HEK293 (cell line): Measurements from ENCODE around the gene NXN.

Source experiments
- CTCF ChIA-PET: fragments of 350-600 bp; formaldehyde crosslinking; extraction: SDS; loops from one replicate; lab custom pipeline; 2021; ENCODE audit warnings: antibody characterized with exemption; lab: Yijun Ruan, JAX
- POLR2A ChIA-PET: fragments of 300-600 bp; formaldehyde crosslinking; extraction: SDS; loops from one replicate; lab custom pipeline; 2020; ENCODE audit warnings: antibody characterized with exemption, inconsistent platforms; lab: Yijun Ruan, JAX
- H3K27ac ChIP-seq: fragments of 200-500 bp; sonication (Bioruptor generic); 2 replicates; pipeline ENCODE4 v1.5.1; 2014; ENCODE audit warnings: low read depth, low read length, control low read depth, inconsistent platforms; ENCODE audit errors: extremely low read depth
- H3K36me3 ChIP-seq, 2 experiments: fragments of 200-500 bp in 1 of 2; sonication (Bioruptor generic) in 1 of 2; 1 replicate in 1 of 2; 2 replicates in 1 of 2; pipeline ENCODE4 v1.5.1; 2014 to 2017; ENCODE audit warnings: inconsistent platforms in 2 of 2, low read length in 2 of 2; ENCODE audit not compliant: control insufficient read depth in 2 of 2, insufficient read depth in 1 of 2
- H3K4me1 ChIP-seq: fragments of 200-500 bp; sonication (Bioruptor generic); 2 replicates; pipeline ENCODE4 v1.5.1; 2014; ENCODE audit warnings: mild to moderate bottlenecking, low read length, inconsistent platforms; ENCODE audit not compliant: control insufficient read depth, insufficient read depth
- H3K4me3 ChIP-seq: 2 replicates; pipeline ENCODE4 v1.5.1; 2011; ENCODE audit warnings: low read depth, mild to moderate bottlenecking, control low read depth, low read length, moderate library complexity
- H3K9me3 ChIP-seq: fragments of 200-500 bp; sonication (Bioruptor generic); 2 replicates; pipeline ENCODE4 v1.5.1; 2014; ENCODE audit warnings: low read depth, low read length, inconsistent platforms; ENCODE audit not compliant: control insufficient read depth, insufficient read depth
- GLIS1 ChIP-seq: fragments of 450-650 bp; formaldehyde crosslinking; IDR thresholded peaks from 2 replicates; pipeline ENCODE4 v1.5.1; 2016; ENCODE audit warnings: missing biosample characterization, missing genetic modification characterization
- GLIS2 ChIP-seq: fragments of 450-650 bp; formaldehyde crosslinking; IDR thresholded peaks from 2 replicates; pipeline ENCODE4 v1.5.1; 2016; ENCODE audit warnings: missing biosample characterization, missing genetic modification characterization
- SCRT1 ChIP-seq: fragments of 450-650 bp; formaldehyde crosslinking; IDR thresholded peaks from 2 replicates; pipeline ENCODE4 v1.5.1; 2016; ENCODE audit warnings: missing biosample characterization, missing genetic modification characterization, borderline replicate concordance
- TCF7L2 ChIP-seq: IDR thresholded peaks from 2 replicates; pipeline ENCODE4 v1.6.1; 2011; ENCODE audit warnings: low read depth, mild to moderate bottlenecking, inconsistent platforms, low read length, moderate library complexity, borderline replicate concordance
- WT1 ChIP-seq: fragments of 450-650 bp; formaldehyde crosslinking; IDR thresholded peaks from 2 replicates; pipeline ENCODE4 v1.5.1; 2016; ENCODE audit warnings: missing biosample characterization, missing genetic modification characterization
- ZBTB8A ChIP-seq: fragments of 450-650 bp; formaldehyde crosslinking; IDR thresholded peaks from 2 replicates; pipeline ENCODE4 v1.5.1; 2016; ENCODE audit warnings: missing biosample characterization, missing genetic modification characterization
- ZIC2 ChIP-seq: fragments of 450-650 bp; formaldehyde crosslinking; IDR thresholded peaks from 2 replicates; pipeline ENCODE4 v1.5.1; 2016; ENCODE audit warnings: missing biosample characterization, missing genetic modification characterization
- ZNF221 ChIP-seq: fragments of 450-650 bp; formaldehyde crosslinking; IDR thresholded peaks from 2 replicates; pipeline ENCODE4 v1.5.1; 2017; ENCODE audit warnings: missing biosample characterization, missing genetic modification characterization, borderline replicate concordance
- ZNF366 ChIP-seq: fragments of 450-650 bp; formaldehyde crosslinking; conservative IDR thresholded peaks from 2 replicates; pipeline ENCODE4 v1.5.1; 2016; ENCODE audit warnings: missing biosample characterization, missing genetic modification characterization
- ZNF555 ChIP-seq: fragments of 450-650 bp; formaldehyde crosslinking; conservative IDR thresholded peaks from 2 replicates; pipeline ENCODE4 v1.5.1; 2017; ENCODE audit warnings: missing biosample characterization, mild to moderate bottlenecking, missing genetic modification characterization, inconsistent platforms
- TF ChIP-seq, protein P1 (sequence below): fragments of 450-650 bp; formaldehyde crosslinking; IDR thresholded peaks from 2 replicates; pipeline ENCODE4 v1.5.1; 2017; ENCODE audit warnings: missing biosample characterization, missing genetic modification characterization
- TF ChIP-seq, protein P2 (sequence below): fragments of 450-650 bp; formaldehyde crosslinking; IDR thresholded peaks from 2 replicates; pipeline ENCODE4 v1.5.1; 2016; ENCODE audit warnings: missing biosample characterization, missing genetic modification characterization
- TF ChIP-seq, protein P3 (sequence below): fragments of 450-650 bp; formaldehyde crosslinking; IDR thresholded peaks from 2 replicates; pipeline ENCODE4 v1.5.1; 2016; ENCODE audit warnings: missing biosample characterization, missing genetic modification characterization
- TF ChIP-seq, protein P4 (sequence below): fragments of 450-650 bp; formaldehyde crosslinking; IDR thresholded peaks from 2 replicates; pipeline ENCODE4 v1.5.1; 2016; ENCODE audit warnings: missing biosample characterization, missing genetic modification characterization

NXN gene

DNA sequence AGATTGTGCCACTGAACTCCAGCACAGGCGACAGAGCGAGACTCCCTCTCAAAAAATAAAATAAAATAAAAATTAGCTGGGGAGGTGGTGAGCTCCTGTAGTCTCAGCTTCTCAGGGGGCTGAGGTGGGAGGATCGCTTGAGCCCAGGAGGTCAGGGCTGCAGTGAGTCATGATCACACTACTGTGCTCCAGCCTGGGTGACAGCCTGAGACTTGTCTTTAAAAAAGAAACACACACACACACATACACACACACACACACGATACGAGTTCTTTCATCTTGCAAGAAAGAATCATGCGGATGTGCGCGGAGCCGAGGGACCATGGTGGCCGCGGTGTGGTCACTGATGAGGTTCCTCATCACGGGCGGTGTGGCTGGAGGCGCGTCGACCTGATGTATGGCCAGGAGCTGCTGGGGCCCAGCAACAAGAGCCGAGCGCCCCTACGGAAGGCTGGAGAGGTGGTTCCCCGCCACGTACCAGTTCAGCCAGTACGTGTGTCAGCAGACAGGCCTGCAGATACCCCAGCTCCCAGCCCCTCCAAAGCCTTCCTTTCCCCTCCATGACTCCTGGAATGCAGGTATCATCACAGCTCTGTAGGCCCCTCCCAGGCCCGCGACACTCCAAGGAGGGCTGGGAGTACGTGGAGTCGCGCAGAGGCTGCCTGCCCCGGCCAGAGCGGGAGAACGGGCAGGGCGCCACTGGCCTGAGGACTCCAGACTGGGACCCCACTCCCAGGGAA lies 20.7 kb downstream of the NXN start:
- Histone ChIP-seq H3K4me3 (no peak overlapping the region), H3K36me3 (no peaks in the 10 kb centered on the region), H3K27ac (no peak overlapping the region), H3K9me3 (no peaks in the 10 kb centered on the region), H3K4me1 (peaks cover 12% of the 10 kb centered on the region)
- ChIA-PET POLR2A (interaction anchor here (0.7 to 0.8 kb wide), 2 partner anchors 20 to 25 kb away, joined by 3 to 4 read pairs; no protein-coding TSS in a partner anchor), CTCF (interaction anchor here (0.7 to 1.4 kb wide), 3 partner anchors 22 to 80 kb away, joined by 3 to 5 read pairs (median 5); partner anchors contain the start of gene TIMM22)
- TF ChIP-seq ZNF221 (tag by site-specific recombination), result no peak
- TF ChIP-seq ZIC2 (tag by site-specific recombination), result peak; percentile 49
- no peak for TF ChIP-seq ZNF555 (tag by site-specific recombination)
- TF ChIP-seq, protein P1, sequence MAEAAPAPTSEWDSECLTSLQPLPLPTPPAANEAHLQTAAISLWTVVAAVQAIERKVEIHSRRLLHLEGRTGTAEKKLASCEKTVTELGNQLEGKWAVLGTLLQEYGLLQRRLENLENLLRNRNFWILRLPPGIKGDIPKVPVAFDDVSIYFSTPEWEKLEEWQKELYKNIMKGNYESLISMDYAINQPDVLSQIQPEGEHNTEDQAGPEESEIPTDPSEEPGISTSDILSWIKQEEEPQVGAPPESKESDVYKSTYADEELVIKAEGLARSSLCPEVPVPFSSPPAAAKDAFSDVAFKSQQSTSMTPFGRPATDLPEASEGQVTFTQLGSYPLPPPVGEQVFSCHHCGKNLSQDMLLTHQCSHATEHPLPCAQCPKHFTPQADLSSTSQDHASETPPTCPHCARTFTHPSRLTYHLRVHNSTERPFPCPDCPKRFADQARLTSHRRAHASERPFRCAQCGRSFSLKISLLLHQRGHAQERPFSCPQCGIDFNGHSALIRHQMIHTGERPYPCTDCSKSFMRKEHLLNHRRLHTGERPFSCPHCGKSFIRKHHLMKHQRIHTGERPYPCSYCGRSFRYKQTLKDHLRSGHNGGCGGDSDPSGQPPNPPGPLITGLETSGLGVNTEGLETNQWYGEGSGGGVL (tag by site-specific recombination), result no peak
- TF ChIP-seq ZBTB8A (tag by site-specific recombination), result no peak
- peak; percentile 48; the same call in 1 of the 2 replicates for TF ChIP-seq GLIS2 (tag by site-specific recombination)
- TF ChIP-seq WT1, result peak; percentile 41; the same call in 1 of the 2 replicates
- TF ChIP-seq GLIS1, result peak; percentile 89
- TF ChIP-seq SCRT1 (tag by site-specific recombination), result no peak
- no peak for TF ChIP-seq ZNF366 (tag by site-specific recombination)
- TF ChIP-seq, protein P2, sequence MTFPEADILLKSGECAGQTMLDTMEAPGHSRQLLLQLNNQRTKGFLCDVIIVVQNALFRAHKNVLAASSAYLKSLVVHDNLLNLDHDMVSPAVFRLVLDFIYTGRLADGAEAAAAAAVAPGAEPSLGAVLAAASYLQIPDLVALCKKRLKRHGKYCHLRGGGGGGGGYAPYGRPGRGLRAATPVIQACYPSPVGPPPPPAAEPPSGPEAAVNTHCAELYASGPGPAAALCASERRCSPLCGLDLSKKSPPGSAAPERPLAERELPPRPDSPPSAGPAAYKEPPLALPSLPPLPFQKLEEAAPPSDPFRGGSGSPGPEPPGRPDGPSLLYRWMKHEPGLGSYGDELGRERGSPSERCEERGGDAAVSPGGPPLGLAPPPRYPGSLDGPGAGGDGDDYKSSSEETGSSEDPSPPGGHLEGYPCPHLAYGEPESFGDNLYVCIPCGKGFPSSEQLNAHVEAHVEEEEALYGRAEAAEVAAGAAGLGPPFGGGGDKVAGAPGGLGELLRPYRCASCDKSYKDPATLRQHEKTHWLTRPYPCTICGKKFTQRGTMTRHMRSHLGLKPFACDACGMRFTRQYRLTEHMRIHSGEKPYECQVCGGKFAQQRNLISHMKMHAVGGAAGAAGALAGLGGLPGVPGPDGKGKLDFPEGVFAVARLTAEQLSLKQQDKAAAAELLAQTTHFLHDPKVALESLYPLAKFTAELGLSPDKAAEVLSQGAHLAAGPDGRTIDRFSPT (tag by site-specific recombination), result no peak

DNA sequence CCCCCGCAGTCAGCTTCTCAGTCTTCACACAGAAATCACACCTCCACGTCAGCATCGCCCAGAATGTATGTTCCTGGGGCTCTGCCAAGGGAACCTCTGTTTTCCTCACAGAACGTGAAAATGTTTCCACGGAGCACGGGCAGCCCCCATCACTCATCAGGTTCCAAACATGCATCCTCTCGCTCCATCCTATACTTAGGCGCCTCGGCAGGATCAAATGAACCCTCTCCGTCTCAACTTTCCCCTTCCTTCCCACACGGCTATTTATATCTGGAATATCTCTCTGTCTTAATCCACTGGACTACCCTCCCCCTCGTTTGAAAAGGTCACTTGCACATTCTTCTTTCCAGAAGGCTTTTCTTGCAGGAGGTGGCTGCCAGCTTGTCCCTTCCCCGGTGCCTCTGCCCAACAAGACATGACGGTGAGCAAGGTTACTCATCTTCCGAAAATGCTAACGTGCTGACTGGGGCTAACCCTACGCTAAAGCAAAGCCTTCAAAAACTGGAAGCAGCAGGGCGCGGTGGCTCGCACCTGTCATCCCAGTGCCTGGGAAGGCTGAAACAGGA lies 21.6 kb downstream of the NXN start:
- ChIA-PET CTCF (interaction anchor here (0.6 to 1.4 kb wide), 5 partner anchors 23 to 84 kb away, joined by 3 to 5 read pairs (median 4); partner anchors contain the start of gene TIMM22), POLR2A (interaction anchor here (0.7 to 2.1 kb wide), 5 partner anchors 7 to 30 kb away, joined by 4 to 11 read pairs (median 8); partner anchors contain the start of gene NXN)
- H3K27ac ChIP-seq, result no peak overlapping the region
- TF ChIP-seq, protein P3, sequence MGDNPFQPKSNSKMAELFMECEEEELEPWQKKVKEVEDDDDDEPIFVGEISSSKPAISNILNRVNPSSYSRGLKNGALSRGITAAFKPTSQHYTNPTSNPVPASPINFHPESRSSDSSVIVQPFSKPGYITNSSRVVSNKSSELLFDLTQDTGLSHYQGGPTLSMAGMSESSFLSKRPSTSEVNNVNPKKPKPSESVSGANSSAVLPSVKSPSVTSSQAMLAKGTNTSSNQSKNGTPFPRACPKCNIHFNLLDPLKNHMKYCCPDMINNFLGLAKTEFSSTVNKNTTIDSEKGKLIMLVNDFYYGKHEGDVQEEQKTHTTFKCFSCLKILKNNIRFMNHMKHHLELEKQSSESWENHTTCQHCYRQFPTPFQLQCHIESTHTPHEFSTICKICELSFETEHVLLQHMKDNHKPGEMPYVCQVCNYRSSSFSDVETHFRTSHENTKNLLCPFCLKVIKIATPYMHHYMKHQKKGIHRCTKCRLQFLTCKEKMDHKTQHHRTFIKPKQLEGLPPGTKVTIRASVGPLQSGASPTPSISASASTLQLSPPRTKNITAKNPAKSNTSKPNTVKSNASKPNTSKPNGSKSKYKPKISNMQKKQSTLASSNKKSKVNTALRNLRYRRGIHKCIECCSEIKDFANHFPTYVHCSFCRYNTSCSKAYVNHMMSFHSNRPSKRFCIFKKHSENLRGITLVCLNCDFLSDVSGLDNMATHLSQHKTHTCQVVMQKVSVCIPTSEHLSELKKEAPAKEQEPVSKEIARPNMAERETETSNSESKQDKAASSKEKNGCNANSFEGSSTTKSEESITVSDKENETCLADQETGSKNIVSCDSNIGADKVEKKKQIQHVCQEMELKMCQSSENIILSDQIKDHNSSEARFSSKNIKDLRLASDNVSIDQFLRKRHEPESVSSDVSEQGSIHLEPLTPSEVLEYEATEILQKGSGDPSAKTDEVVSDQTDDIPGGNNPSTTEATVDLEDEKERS (tag by site-specific recombination), result no peak
- TF ChIP-seq, protein P4, sequence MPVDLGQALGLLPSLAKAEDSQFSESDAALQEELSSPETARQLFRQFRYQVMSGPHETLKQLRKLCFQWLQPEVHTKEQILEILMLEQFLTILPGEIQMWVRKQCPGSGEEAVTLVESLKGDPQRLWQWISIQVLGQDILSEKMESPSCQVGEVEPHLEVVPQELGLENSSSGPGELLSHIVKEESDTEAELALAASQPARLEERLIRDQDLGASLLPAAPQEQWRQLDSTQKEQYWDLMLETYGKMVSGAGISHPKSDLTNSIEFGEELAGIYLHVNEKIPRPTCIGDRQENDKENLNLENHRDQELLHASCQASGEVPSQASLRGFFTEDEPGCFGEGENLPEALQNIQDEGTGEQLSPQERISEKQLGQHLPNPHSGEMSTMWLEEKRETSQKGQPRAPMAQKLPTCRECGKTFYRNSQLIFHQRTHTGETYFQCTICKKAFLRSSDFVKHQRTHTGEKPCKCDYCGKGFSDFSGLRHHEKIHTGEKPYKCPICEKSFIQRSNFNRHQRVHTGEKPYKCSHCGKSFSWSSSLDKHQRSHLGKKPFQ, result 0 out of 2 replicates have a peak, but pooled peaks have one; percentile 51
- TF ChIP-seq TCF7L2, result peak; percentile 48; the same call in 1 of the 2 replicates
- no peak overlapping the region for H3K4me3 ChIP-seq
- no peaks in the 10 kb centered on the region for H3K36me3 ChIP-seq
- no peaks in the 10 kb centered on the region for H3K9me3 ChIP-seq
- peaks cover 11% of the 10 kb centered on the region for H3K4me1 ChIP-seq
